ENCODE data around the gene NAGLU. TPM values are rescaled to one million over a fixed set of nuclear protein-coding genes. Genes with fewer than 3 reads are reported as not detected.

Gene NAGLU
- total and polyA plus RNA-seq, 2 of the 13 experiments (the other 11 are each of a cell fraction or from before 2014, with no cell fraction given): 28.2 to 40.1 TPM

DNA sequence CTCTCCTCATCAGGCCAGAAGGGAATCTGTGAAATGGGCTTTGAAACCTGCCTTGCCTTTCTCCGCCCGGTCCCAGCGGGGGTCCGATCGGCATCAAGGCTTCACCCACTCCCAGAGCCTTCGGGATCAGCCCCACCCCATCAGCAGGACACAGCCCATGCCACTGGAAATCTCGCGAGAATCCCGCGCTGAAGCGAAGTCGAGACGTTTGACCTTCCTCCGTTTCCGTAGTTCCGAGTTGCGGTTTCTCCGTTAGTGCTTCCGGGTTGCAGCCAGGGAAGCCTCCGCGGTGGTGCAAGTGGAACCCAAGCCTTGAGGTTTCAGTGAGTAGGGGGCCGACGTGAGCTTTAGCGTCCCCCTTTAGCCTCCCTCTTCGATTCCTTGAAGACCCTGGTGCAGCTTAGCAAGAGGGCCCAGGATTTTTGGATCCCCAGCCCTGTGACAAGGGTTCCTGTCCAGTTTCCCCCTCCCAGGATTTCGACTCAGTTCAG is 25.9 kb downstream of the NAGLU start, which contains the start of gene COASY (continued):
- peak; percentile 100 for TF ChIP-seq CBFB (CRISPR knock-in tag; IDR thresholded peaks at IDR 0.05)
- TF ChIP-seq ZNF20 (CRISPR knock-in tag; IDR thresholded peaks at IDR 0.05): no peak
- TF ChIP-seq, protein P1, sequence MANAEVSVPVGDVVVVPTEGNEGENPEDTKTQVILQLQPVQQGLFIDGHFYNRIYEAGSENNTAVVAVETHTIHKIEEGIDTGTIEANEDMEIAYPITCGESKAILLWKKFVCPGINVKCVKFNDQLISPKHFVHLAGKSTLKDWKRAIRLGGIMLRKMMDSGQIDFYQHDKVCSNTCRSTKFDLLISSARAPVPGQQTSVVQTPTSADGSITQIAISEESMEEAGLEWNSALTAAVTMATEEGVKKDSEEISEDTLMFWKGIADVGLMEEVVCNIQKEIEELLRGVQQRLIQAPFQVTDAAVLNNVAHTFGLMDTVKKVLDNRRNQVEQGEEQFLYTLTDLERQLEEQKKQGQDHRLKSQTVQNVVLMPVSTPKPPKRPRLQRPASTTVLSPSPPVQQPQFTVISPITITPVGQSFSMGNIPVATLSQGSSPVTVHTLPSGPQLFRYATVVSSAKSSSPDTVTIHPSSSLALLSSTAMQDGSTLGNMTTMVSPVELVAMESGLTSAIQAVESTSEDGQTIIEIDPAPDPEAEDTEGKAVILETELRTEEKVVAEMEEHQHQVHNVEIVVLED (CRISPR knock-in tag; IDR thresholded peaks at IDR 0.05; ENCODE audit: borderline replicate concordance): peak; percentile 89
- peak; percentile 82 for TF ChIP-seq KLF6 (CRISPR knock-in tag; IDR thresholded peaks at IDR 0.05)
- TF ChIP-seq AHDC1 (CRISPR knock-in tag; IDR thresholded peaks at IDR 0.05; ENCODE audit: borderline replicate concordance): peak; percentile 11; the same call in 1 of the 2 replicates
- TF ChIP-seq ZNF230 (CRISPR knock-in tag; IDR thresholded peaks at IDR 0.05): no peak
- no peak; the same call in 1 of the 2 replicates for TF ChIP-seq GPN1 (CRISPR knock-in tag; IDR thresholded peaks at IDR 0.05; ENCODE audit: borderline replicate concordance)
- no peak for TF ChIP-seq ZNF549 (CRISPR knock-in tag; IDR thresholded peaks at IDR 0.05)
- TF ChIP-seq ZNF292 (CRISPR knock-in tag; IDR thresholded peaks at IDR 0.05; ENCODE audit: borderline replicate concordance, low read depth): no peak
- no peak; the same call in 1 of the 2 replicates for TF ChIP-seq HIC2 (CRISPR knock-in tag; IDR thresholded peaks at IDR 0.05; ENCODE audit: low read depth)
- TF ChIP-seq, protein P2, sequence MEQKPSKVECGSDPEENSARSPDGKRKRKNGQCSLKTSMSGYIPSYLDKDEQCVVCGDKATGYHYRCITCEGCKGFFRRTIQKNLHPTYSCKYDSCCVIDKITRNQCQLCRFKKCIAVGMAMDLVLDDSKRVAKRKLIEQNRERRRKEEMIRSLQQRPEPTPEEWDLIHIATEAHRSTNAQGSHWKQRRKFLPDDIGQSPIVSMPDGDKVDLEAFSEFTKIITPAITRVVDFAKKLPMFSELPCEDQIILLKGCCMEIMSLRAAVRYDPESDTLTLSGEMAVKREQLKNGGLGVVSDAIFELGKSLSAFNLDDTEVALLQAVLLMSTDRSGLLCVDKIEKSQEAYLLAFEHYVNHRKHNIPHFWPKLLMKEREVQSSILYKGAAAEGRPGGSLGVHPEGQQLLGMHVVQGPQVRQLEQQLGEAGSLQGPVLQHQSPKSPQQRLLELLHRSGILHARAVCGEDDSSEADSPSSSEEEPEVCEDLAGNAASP (CRISPR knock-in tag; IDR thresholded peaks at IDR 0.05; ENCODE audit: borderline replicate concordance): peak; percentile 73; the same call in 1 of the 2 replicates
- TF ChIP-seq KLF15 (CRISPR knock-in tag; IDR thresholded peaks at IDR 0.05; ENCODE audit: borderline replicate concordance): no peak
- TF ChIP-seq CENPBD1 (CRISPR knock-in tag; IDR thresholded peaks at IDR 0.05; ENCODE audit: borderline replicate concordance, low read depth): peak; percentile 83; the same call in 1 of the 2 replicates
- TF ChIP-seq, protein P3, sequence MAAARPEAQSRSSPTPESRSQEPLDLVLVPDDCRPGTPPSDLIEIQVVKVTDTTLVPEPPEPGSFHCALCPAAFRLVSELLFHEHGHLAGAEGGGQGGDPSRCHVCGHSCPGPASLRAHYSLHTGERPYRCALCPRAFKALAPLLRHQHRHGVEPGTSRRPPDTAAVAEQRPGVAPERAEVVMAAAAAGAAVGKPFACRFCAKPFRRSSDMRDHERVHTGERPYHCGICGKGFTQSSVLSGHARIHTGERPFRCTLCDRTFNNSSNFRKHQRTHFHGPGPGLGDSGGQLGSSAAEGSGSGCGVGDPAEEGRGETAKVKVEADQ (CRISPR knock-in tag; IDR thresholded peaks at IDR 0.05; ENCODE audit: borderline replicate concordance): no peak
- TF ChIP-seq RAD51 (IDR thresholded peaks at IDR 0.05; ENCODE audit: borderline replicate concordance): no peak

All from HepG2 (cell line).